HepG2 (cell line): ENCODE results near the gene GADL1. TPM values are rescaled to one million over a fixed set of nuclear protein-coding genes. Genes with fewer than 3 reads are reported as not detected.

Experiments used
- ATAC-seq: fragments of 200-7000 bp; cut with Tn5 transposase; 3 replicates; pipeline ENCODE4 v1.9.1; 2020; ENCODE audit warnings: mild to moderate bottlenecking, moderate library complexity
- BruUV-seq: library from RNA; stranded (reverse); fragments of 400-500 nt; replicated peaks from 2 replicates; lab custom pipeline; 2021; lab: Mats Ljungman, UMichigan
- CTCF ChIA-PET: fragments of 300-600 bp; formaldehyde crosslinking; extraction: SDS; loops from one replicate; lab custom pipeline; 2021; ENCODE audit warnings: low total read pairs, inconsistent platforms, low intra/inter-chr PET ratio; lab: Yijun Ruan, JAX
- POLR2A ChIA-PET: fragments of 350-600 bp; sonication (Branson Sonifier 250); formaldehyde crosslinking; loops from one replicate; lab custom pipeline; 2020; ENCODE audit warnings: antibody characterized with exemption, inconsistent platforms; lab: Yijun Ruan, JAX
- DNase-seq: peaks from one replicate; pipeline ENCODE4 v3.0.0-alpha.2; 2015; ENCODE audit warnings: low spot score
- FAIRE-seq: peaks from 3 replicates; lab custom pipeline; 2011; peaks lifted over from hg19 to GRCh38; lab: Jason Lieb, UNC
- H2AFZ ChIP-seq: one replicate; pipeline ENCODE4 v1.6.1; 2011; ENCODE audit warnings: low read length, inconsistent platforms
- H3K27ac ChIP-seq: fragments of 300-600 bp; 3 replicates; pipeline ENCODE4 v1.8.0; 2011; ENCODE audit warnings: mixed run types, mild to moderate bottlenecking, mixed read lengths, low read length, inconsistent platforms; ENCODE audit not compliant: insufficient read depth; ENCODE audit errors: extremely low read length
- H3K27me3 ChIP-seq, 2 experiments: fragments of 200-600 bp in 1 of 2; 2 replicates in 1 of 2; 3 replicates in 1 of 2; pipeline versions ENCODE4 v1.6.0 to v1.8.0; 2011; ENCODE audit warnings: low read length in 2 of 2, mild to moderate bottlenecking in 2 of 2, moderate library complexity in 2 of 2, inconsistent platforms in 1 of 2; ENCODE audit not compliant: insufficient read depth in 2 of 2, control insufficient read depth in 1 of 2
- H3K36me3 ChIP-seq, 2 experiments: fragments of 200-600 bp in 1 of 2; replicated peaks in 1 of 2; 2 replicates in 1 of 2; 3 replicates in 1 of 2; pipeline versions ENCODE4 v1.5.1 to v1.8.0; 2011; ENCODE audit warnings: low read length in 2 of 2, inconsistent platforms in 1 of 2; ENCODE audit not compliant: insufficient read depth in 2 of 2, control insufficient read depth in 1 of 2
- H3K4me1 ChIP-seq: 2 replicates; pipeline ENCODE4 v1.5.1; 2012; ENCODE audit warnings: low read length, inconsistent platforms; ENCODE audit not compliant: insufficient read depth
- H3K4me2 ChIP-seq: 2 replicates; pipeline ENCODE4 v1.6.0; 2011; ENCODE audit warnings: low read depth, low read length, inconsistent platforms
- H3K4me3 ChIP-seq, 3 experiments: fragments of 200-600 bp in 1 of 3; sonication (generic), shearing (Covaris generic) in 1 of 3; replicated peaks in 1 of 3; 2 replicates each; pipeline ENCODE4 v1.5.1; 2011 to 2016; ENCODE audit warnings: low read length in 3 of 3, inconsistent platforms in 2 of 3, low read depth in 2 of 3, mild to moderate bottlenecking in 2 of 3, control low read depth in 1 of 3, mixed read lengths in 1 of 3; ENCODE audit not compliant: insufficient read depth in 1 of 3
- H3K79me2 ChIP-seq: one replicate; pipeline ENCODE4 v1.6.1; 2011; ENCODE audit warnings: low read length, inconsistent platforms; ENCODE audit not compliant: insufficient read depth
- H3K9ac ChIP-seq: 2 replicates; pipeline ENCODE4 v1.6.0; 2011; ENCODE audit warnings: mild to moderate bottlenecking, low read depth, low read length, inconsistent platforms; ENCODE audit not compliant: insufficient read depth
- H3K9me3 ChIP-seq: 2 replicates; pipeline ENCODE4 v1.5.1; 2012; ENCODE audit warnings: mild to moderate bottlenecking, low read length
- H4K20me1 ChIP-seq: 2 replicates; pipeline ENCODE4 v1.6.0; 2011; ENCODE audit warnings: inconsistent platforms, mild to moderate bottlenecking, low read length, moderate library complexity; ENCODE audit not compliant: insufficient read depth
- FIP1L1 ChIP-seq: fragments of 200-400 bp; formaldehyde crosslinking; IDR thresholded peaks from 2 replicates; pipeline ENCODE4 v1.6.1; 2018; ENCODE audit warnings: low read depth, mild to moderate bottlenecking, low read length, moderate library complexity, borderline replicate concordance; ENCODE audit not compliant: insufficient read depth
- MED8 ChIP-seq: sonication (generic); formaldehyde crosslinking; IDR thresholded peaks from 2 replicates; pipeline ENCODE4 v1.8.1; 2023; ENCODE audit warnings: mild to moderate bottlenecking, missing genetic modification reagents; ENCODE audit not compliant: insufficient replicate concordance
- NAIF1 ChIP-seq: sonication (generic); formaldehyde crosslinking; IDR thresholded peaks from 2 replicates; pipeline ENCODE4 v1.5.0; 2020; ENCODE audit warnings: mild to moderate bottlenecking, missing genetic modification reagents, borderline replicate concordance
- REXO4 ChIP-seq: sonication (generic); formaldehyde crosslinking; IDR thresholded peaks from 2 replicates; pipeline ENCODE4 v1.8.0; 2022; ENCODE audit warnings: missing genetic modification reagents, mild to moderate bottlenecking, borderline replicate concordance
- TARDBP ChIP-seq: sonication (generic); formaldehyde crosslinking; IDR thresholded peaks from 2 replicates; pipeline ENCODE4 v1.8.0; 2022; ENCODE audit warnings: mild to moderate bottlenecking, missing genetic modification reagents
- ZNF616 ChIP-seq: sonication (generic); formaldehyde crosslinking; IDR thresholded peaks from 2 replicates; pipeline ENCODE4 v1.5.0; 2020; ENCODE audit warnings: low read depth, mild to moderate bottlenecking, missing genetic modification reagents
- ZNF781 ChIP-seq: sonication (generic); formaldehyde crosslinking; IDR thresholded peaks from 2 replicates; pipeline ENCODE4 v1.5.1; 2020; ENCODE audit warnings: borderline replicate concordance, mild to moderate bottlenecking, missing genetic modification reagents; ENCODE audit errors: not compliant biosample characterization
- WGBS: methylation state at CpG from one replicate; pipeline ENCODE4 v1.1.6; 2017; ENCODE audit warnings: low lambda C conversion rate; 5-methylcytosine and 5-hydroxymethylcytosine counted together
- in situ Hi-C: cut with HindIII; loops from 2 replicates; pipeline ENCODE4 v1.10.0; 2017; ENCODE audit warnings: low pct_unique_long_range_greater_than_20kb; ENCODE audit not compliant: extremely low pct_ligation_motif_present
- intact Hi-C: fragments of 100-400 bp; cut with micrococcal nuclease; formaldehyde crosslinking; loops from one replicate; pipeline ENCODE4 v1.10.0; 2022; ENCODE audit not compliant: unreplicated experiment
- polyA plus RNA-seq, 8 experiments: library from polyadenylated mRNA; depleted of rRNA in 3 of 8; stranded (reverse) in 7 of 8; unstranded in 1 of 8; fragments of >200 nt; fragmentation: Illumina TruSeq in 4 of 8; extraction: Trizol in 4 of 8; gene quantifications; 2 replicates each; pipeline versions ENCODE4 v1.2.1 to v1.2.3, GENCODE V29; 2011 to 2016; ENCODE audit warnings: low read depth in 4 of 8, missing spikeins in 1 of 8, mixed read lengths in 1 of 8; ENCODE audit not compliant: insufficient read depth in 1 of 8
- total RNA-seq, 5 experiments: library from RNA; depleted of rRNA; stranded (reverse); fragments of >200 nt; fragmentation: Illumina TruSeq; extraction: Trizol; gene quantifications; 2 replicates each; pipeline ENCODE4 v1.2.3, GENCODE V29; 2016; ENCODE audit warnings: low read depth in 1 of 5
- TF ChIP-seq, protein P1 (sequence below): IDR thresholded peaks from 2 replicates; pipeline ENCODE4 v1.6.1; 2016; ENCODE audit warnings: missing biosample characterization, missing genetic modification reagents, low read depth
- TF ChIP-seq, protein P2 (sequence below): sonication (generic); formaldehyde crosslinking; IDR thresholded peaks from 2 replicates; pipeline ENCODE4 v1.4.0; 2020; ENCODE audit warnings: mild to moderate bottlenecking, low read depth, missing genetic modification reagents
- TF ChIP-seq, protein P3 (sequence below): sonication (generic); formaldehyde crosslinking; IDR thresholded peaks from 2 replicates; pipeline ENCODE4 v1.4.0; 2020; ENCODE audit warnings: mild to moderate bottlenecking, missing genetic modification reagents

The GADL1 gene
- total and polyA plus RNA-seq, 2 of the 13 experiments (the other 11 are each of a cell fraction or from before 2014, with no cell fraction given): not detected

DNA sequence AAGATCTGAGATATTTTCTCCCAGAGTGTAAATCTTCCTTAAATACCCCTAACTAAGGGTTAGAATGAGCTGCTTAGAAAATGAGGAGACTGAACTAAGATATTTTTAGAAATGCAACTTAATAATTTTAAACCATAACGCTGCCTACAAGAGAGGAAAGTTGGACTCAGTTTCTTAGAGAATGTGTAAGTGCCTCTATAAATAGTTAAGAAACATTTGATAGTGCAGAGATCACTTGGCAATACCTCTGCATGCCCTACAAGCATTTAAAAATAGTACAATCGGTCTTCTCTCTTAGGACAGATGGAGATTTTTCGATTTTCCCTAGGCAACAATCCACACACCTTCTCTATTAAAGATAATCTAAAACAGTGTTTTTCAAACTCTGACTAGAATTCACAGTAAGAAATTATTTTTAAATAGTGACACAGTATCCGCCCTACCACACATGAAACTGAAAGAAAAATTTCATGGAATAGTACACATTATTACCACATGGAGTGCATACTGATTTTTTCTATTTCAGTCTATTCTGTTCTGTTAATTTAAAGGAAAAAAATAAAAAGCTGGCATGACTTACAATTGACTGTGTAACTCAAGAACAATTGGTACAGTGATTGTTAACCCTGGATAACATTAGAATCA is 83.2 kb downstream of the GADL1 start:
- ChIA-PET POLR2A (no interaction called here), CTCF (no interaction called here)
- no peak overlapping the region for H3K9ac ChIP-seq
- H3K79me2 ChIP-seq: no peaks in the 10 kb centered on the region
- intact Hi-C loops (no loop called here), in situ Hi-C loops (no loop called here)
- H3K27ac ChIP-seq: no peak overlapping the region
- H3K36me3 ChIP-seq: no peaks in the 10 kb centered on the region
- H3K9me3 ChIP-seq: no peaks in the 10 kb centered on the region
- no peak for FAIRE-seq
- no TSS peak for BruUV-seq
- H3K27me3 ChIP-seq: no peaks in the 10 kb centered on the region; a peak in 2 of 5 replicates
- WGBS: 17% methylated on average over 4 of the region's 4 CpGs
- H2AFZ ChIP-seq: no peak overlapping the region
- no peaks in the 10 kb centered on the region for H3K4me1 ChIP-seq
- no peaks in the 10 kb centered on the region for H4K20me1 ChIP-seq
- no peak overlapping the region for H3K4me3 ChIP-seq
- no peak for ATAC-seq
- no peak overlapping the region for H3K4me2 ChIP-seq
- TF ChIP-seq REXO4 (CRISPR knock-in tag): no peak
- TF ChIP-seq, protein P1, sequence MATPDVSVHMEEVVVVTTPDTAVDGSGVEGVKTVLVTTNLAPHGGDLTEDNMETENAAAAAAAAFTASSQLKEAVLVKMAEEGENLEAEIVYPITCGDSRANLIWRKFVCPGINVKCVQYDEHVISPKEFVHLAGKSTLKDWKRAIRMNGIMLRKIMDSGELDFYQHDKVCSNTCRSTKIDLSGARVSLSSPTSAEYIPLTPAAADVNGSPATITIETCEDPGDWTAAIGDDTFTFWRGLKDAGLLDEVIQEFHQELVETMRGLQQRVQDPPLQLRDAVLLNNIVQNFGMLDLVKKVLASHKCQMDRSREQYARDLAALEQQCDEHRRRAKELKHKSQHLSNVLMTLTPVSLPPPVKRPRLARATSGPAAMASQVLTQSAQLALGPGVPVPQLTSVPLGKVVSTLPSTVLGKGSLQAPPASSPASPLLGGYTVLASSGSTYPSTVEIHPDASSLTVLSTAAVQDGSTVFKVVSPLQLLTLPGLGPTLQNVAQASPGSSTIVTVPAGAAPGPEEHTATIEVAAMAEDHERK: no peak
- TF ChIP-seq, protein P2, sequence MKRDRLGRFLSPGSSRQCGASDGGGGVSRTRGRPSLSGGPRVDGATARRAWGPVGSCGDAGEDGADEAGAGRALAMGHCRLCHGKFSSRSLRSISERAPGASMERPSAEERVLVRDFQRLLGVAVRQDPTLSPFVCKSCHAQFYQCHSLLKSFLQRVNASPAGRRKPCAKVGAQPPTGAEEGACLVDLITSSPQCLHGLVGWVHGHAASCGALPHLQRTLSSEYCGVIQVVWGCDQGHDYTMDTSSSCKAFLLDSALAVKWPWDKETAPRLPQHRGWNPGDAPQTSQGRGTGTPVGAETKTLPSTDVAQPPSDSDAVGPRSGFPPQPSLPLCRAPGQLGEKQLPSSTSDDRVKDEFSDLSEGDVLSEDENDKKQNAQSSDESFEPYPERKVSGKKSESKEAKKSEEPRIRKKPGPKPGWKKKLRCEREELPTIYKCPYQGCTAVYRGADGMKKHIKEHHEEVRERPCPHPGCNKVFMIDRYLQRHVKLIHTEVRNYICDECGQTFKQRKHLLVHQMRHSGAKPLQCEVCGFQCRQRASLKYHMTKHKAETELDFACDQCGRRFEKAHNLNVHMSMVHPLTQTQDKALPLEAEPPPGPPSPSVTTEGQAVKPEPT: no peak
- TF ChIP-seq FIP1L1: no peak
- no peak for TF ChIP-seq NAIF1 (CRISPR knock-in tag)
- TF ChIP-seq MED8 (CRISPR knock-in tag): no peak
- TF ChIP-seq, protein P3, sequence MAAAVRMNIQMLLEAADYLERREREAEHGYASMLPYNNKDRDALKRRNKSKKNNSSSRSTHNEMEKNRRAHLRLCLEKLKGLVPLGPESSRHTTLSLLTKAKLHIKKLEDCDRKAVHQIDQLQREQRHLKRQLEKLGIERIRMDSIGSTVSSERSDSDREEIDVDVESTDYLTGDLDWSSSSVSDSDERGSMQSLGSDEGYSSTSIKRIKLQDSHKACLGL (CRISPR knock-in tag): no peak
- TF ChIP-seq TARDBP (CRISPR knock-in tag): no peak
- no peak for TF ChIP-seq ZNF781 (CRISPR knock-in tag)
- no peak for TF ChIP-seq ZNF616 (CRISPR knock-in tag)
- DNase-seq: no peak
